Trophoblast cell (in vitro differentiated cells and primary cell): ENCODE data around the gene POLR3B.
A peak's percentile ranks its signal among the peaks of the same experiment; 100 is the strongest.
"Not testable (repeated sequence)": the region's sequence is repeated elsewhere in the genome, so short reads cannot be mapped to it uniquely, and the experiment has no call there.

Experiments
- DNase-seq, 2 donors: peaks; one replicate each; pipeline ENCODE4 v3.0.0-alpha.2; 2016
- H2AFZ ChIP-seq: 2 replicates; pipeline ENCODE4 v1.6.1; 2013; ENCODE audit warnings: low read length, moderate library complexity, mild to moderate bottlenecking; ENCODE audit not compliant: insufficient read depth, poor library complexity
- H2AK5ac ChIP-seq: 2 replicates; pipeline ENCODE4 v1.6.1; 2013; ENCODE audit warnings: mild to moderate bottlenecking, low read length
- H2BK120ac ChIP-seq: 2 replicates; pipeline ENCODE4 v1.6.1; 2013; ENCODE audit warnings: low read length, mild to moderate bottlenecking, moderate library complexity; ENCODE audit not compliant: insufficient read depth, poor library complexity
- H2BK12ac ChIP-seq: 2 replicates; pipeline ENCODE4 v1.6.1; 2013; ENCODE audit warnings: mild to moderate bottlenecking, low read length, moderate library complexity
- H2BK5ac ChIP-seq: 2 replicates; pipeline ENCODE4 v1.6.1; 2013; ENCODE audit warnings: low read length, low read depth, moderate library complexity, mild to moderate bottlenecking; ENCODE audit not compliant: poor library complexity
- H3K14ac ChIP-seq: 2 replicates; pipeline ENCODE4 v1.6.1; 2013; ENCODE audit warnings: mild to moderate bottlenecking, low read length
- H3K18ac ChIP-seq: 2 replicates; pipeline ENCODE4 v1.6.1; 2013; ENCODE audit warnings: mild to moderate bottlenecking, low read length
- H3K23ac ChIP-seq: 2 replicates; pipeline ENCODE4 v1.6.1; 2013; ENCODE audit warnings: low read length
- H3K27ac ChIP-seq: 2 replicates; pipeline ENCODE4 v1.5.1; 2013; ENCODE audit warnings: low read depth, mild to moderate bottlenecking, inconsistent platforms, low read length, moderate library complexity
- H3K27me3 ChIP-seq: 2 replicates; pipeline ENCODE4 v1.6.1; 2013; ENCODE audit warnings: inconsistent platforms, mild to moderate bottlenecking, low read length, moderate library complexity; ENCODE audit not compliant: insufficient read depth
- H3K36me3 ChIP-seq, 2 experiments: 1 replicate in 1 of 2; 2 replicates in 1 of 2; pipeline ENCODE4 v1.6.1; 2013; ENCODE audit warnings: low read length in 2 of 2, mild to moderate bottlenecking in 2 of 2, moderate library complexity in 1 of 2; ENCODE audit not compliant: insufficient read depth in 2 of 2, control insufficient read depth in 1 of 2
- H3K4ac ChIP-seq: 2 replicates; pipeline ENCODE4 v1.6.1; 2013; ENCODE audit warnings: low read depth, mild to moderate bottlenecking, low read length, moderate library complexity
- H3K4me1 ChIP-seq, 2 experiments: 1 replicate in 1 of 2; 2 replicates in 1 of 2; pipeline ENCODE4 v1.6.1; 2013; ENCODE audit warnings: low read length in 2 of 2, mild to moderate bottlenecking in 2 of 2, moderate library complexity in 1 of 2; ENCODE audit not compliant: insufficient read depth in 2 of 2, control insufficient read depth in 1 of 2
- H3K4me2 ChIP-seq: 2 replicates; pipeline ENCODE4 v1.6.1; 2013; ENCODE audit warnings: inconsistent platforms, mild to moderate bottlenecking, low read length, moderate library complexity
- H3K4me3 ChIP-seq: 2 replicates; pipeline ENCODE4 v1.5.1; 2013; ENCODE audit warnings: mild to moderate bottlenecking, low read depth, low read length, inconsistent platforms
- H3K79me1 ChIP-seq: one replicate; pipeline ENCODE4 v1.6.1; 2013; ENCODE audit warnings: low read length
- H3K79me2 ChIP-seq: 2 replicates; pipeline ENCODE4 v1.6.1; 2013; ENCODE audit warnings: low read length, mild to moderate bottlenecking; ENCODE audit not compliant: control insufficient read depth, insufficient read depth, poor library complexity
- H3K9ac ChIP-seq: 2 replicates; pipeline ENCODE4 v1.6.1; 2013; ENCODE audit warnings: mild to moderate bottlenecking, low read length
- H3K9me3 ChIP-seq: 2 replicates; pipeline ENCODE4 v1.6.1; 2013; ENCODE audit warnings: low read depth, mild to moderate bottlenecking, control low read depth, inconsistent platforms, low read length; ENCODE audit not compliant: insufficient read depth
- H4K12ac ChIP-seq: 2 replicates; pipeline ENCODE4 v1.6.1; 2013; ENCODE audit warnings: low read depth, mild to moderate bottlenecking, low read length, moderate library complexity
- H4K8ac ChIP-seq: 2 replicates; pipeline ENCODE4 v1.6.1; 2013; ENCODE audit warnings: low read depth, mild to moderate bottlenecking, low read length, moderate library complexity
- H4K91ac ChIP-seq: one replicate; pipeline ENCODE4 v1.6.1; 2013; ENCODE audit warnings: low read depth, mild to moderate bottlenecking, low read length, moderate library complexity
- WGBS: extraction: QIAGEN DNeasy Blood & Tissue Kit; methylation state at CpG from one replicate; pipeline ENCODE4 v1.1.7; 2013; ENCODE audit warnings: missing lambda C conversion rate; ENCODE audit not compliant: insufficient read length, insufficient coverage; ENCODE audit errors: extremely low coverage; 5-methylcytosine and 5-hydroxymethylcytosine counted together

POLR3B gene

GRCh38 chr12:106380954-106381353 is 23.4 kb downstream of the POLR3B start:
- Histone ChIP-seq H3K18ac (no peak overlapping the region), H3K27me3 (no peaks in the 10 kb centered on the region), H3K9ac (no peak overlapping the region), H3K23ac (no peak overlapping the region), H4K91ac (no peak overlapping the region), H3K36me3 (peaks cover 4 to 14% of the 10 kb centered on the region in 2 experiments), H3K4me2 (no peak overlapping the region), H3K79me1 (no peaks in the 10 kb centered on the region), H3K4me3 (no peak overlapping the region), H2BK120ac (no peak overlapping the region), H2AFZ (no peak overlapping the region), H3K9me3 (peaks cover 2% of the 10 kb centered on the region), H3K79me2 (no peaks in the 10 kb centered on the region), H4K8ac (no peak overlapping the region), H2AK5ac (no peak overlapping the region), H4K12ac (no peak overlapping the region), H3K4ac (no peak overlapping the region), H2BK12ac (no peak overlapping the region), H3K27ac (no peak overlapping the region), H3K14ac (no peak overlapping the region), H2BK5ac (no peak overlapping the region), H3K4me1 (no peaks in the 10 kb centered on the region)
- WGBS: no CpG with 5 or more reads among the region's 1 CpG
- no peak for DNase-seq

- H4K8ac ChIP-seq, H3K4me3 ChIP-seq, H3K79me2 ChIP-seq, H2AFZ ChIP-seq, H4K91ac ChIP-seq, H2BK120ac ChIP-seq, H3K4ac ChIP-seq, H3K14ac ChIP-seq, H2AK5ac ChIP-seq, H3K27ac ChIP-seq, H3K4me1 ChIP-seq, H3K79me1 ChIP-seq, DNase-seq, H4K12ac ChIP-seq, H3K27me3 ChIP-seq, H2BK12ac ChIP-seq, H3K4me2 ChIP-seq, H2BK5ac ChIP-seq, H3K23ac ChIP-seq, H3K9me3 ChIP-seq, H3K18ac ChIP-seq, H3K9ac ChIP-seq: not testable (repeated sequence)
- no CpG with 5 or more reads among the region's 4 CpGs for WGBS
- H3K36me3 ChIP-seq: peaks cover 4 to 11% of the 10 kb centered on the region in 2 experiments
Observed at GRCh38 chr12:106381866-106382265, 24.3 kb downstream of the POLR3B start.

GRCh38 chr12:106386813-106387535 is 29.4 kb downstream of the POLR3B start:
- H3K14ac ChIP-seq: no peak overlapping the region
- no peak overlapping the region for H3K4me2 ChIP-seq
- no peak overlapping the region for H3K9ac ChIP-seq
- H3K79me2 ChIP-seq: no peaks in the 10 kb centered on the region
- H2AK5ac ChIP-seq: no peak overlapping the region
- H3K27ac ChIP-seq: no peak overlapping the region
- H3K4ac ChIP-seq: no peak overlapping the region
- no peak overlapping the region for H2BK120ac ChIP-seq
- WGBS: no CpG with 5 or more reads among the region's 5 CpGs
- peaks cover under 1% of the 10 kb centered on the region for H3K9me3 ChIP-seq
- H4K8ac ChIP-seq: no peak overlapping the region
- H2BK5ac ChIP-seq: no peak overlapping the region
- H3K36me3 ChIP-seq: peaks cover 0 to 3% of the 10 kb centered on the region in 2 experiments
- no peak overlapping the region for H3K18ac ChIP-seq
- DNase-seq: peak; percentile 57 to 96
- H3K79me1 ChIP-seq: no peaks in the 10 kb centered on the region
- H4K12ac ChIP-seq: no peak overlapping the region
- H2BK12ac ChIP-seq: no peak overlapping the region
- no peak overlapping the region for H3K4me3 ChIP-seq
- no peak overlapping the region for H4K91ac ChIP-seq
- no peak overlapping the region for H2AFZ ChIP-seq
- H3K27me3 ChIP-seq: no peaks in the 10 kb centered on the region
- H3K23ac ChIP-seq: no peak overlapping the region
- H3K4me1 ChIP-seq: no peaks in the 10 kb centered on the region

GRCh38 chr12:106387848-106388377 is 30.4 kb downstream of the POLR3B start:
- Histone ChIP-seq H3K9me3 (no peaks in the 10 kb centered on the region), H3K4ac (no peak overlapping the region), H3K4me1 (no peaks in the 10 kb centered on the region), H3K23ac (no peak overlapping the region), H3K27me3 (no peaks in the 10 kb centered on the region), H4K8ac (no peak overlapping the region), H3K14ac (no peak overlapping the region), H3K9ac (no peak overlapping the region), H3K79me2 (no peaks in the 10 kb centered on the region), H3K36me3 (peaks cover 2 to 3% of the 10 kb centered on the region in 2 experiments), H3K4me3 (no peak overlapping the region), H2BK120ac (no peak overlapping the region), H4K91ac (no peak overlapping the region), H3K4me2 (no peak overlapping the region), H2BK5ac (no peak overlapping the region), H2BK12ac (no peak overlapping the region), H3K18ac (no peak overlapping the region), H2AK5ac (no peak overlapping the region), H3K27ac (no peak overlapping the region), H2AFZ (no peak overlapping the region), H4K12ac (no peak overlapping the region), H3K79me1 (no peaks in the 10 kb centered on the region)
- no CpG with 5 or more reads among the region's 1 CpG for WGBS
- DNase-seq: no peak
